ENCODE results near the gene FYB2. TPM values are rescaled to one million over a fixed set of nuclear protein-coding genes. Genes with fewer than 3 reads are reported as not detected.
"Not testable (repeated sequence)": the region's sequence is repeated elsewhere in the genome, so short reads cannot be mapped to it uniquely, and the experiment has no call there.

Gene FYB2
- total RNA-seq, 2 experiments from 2014 or later = not detected

DNA sequence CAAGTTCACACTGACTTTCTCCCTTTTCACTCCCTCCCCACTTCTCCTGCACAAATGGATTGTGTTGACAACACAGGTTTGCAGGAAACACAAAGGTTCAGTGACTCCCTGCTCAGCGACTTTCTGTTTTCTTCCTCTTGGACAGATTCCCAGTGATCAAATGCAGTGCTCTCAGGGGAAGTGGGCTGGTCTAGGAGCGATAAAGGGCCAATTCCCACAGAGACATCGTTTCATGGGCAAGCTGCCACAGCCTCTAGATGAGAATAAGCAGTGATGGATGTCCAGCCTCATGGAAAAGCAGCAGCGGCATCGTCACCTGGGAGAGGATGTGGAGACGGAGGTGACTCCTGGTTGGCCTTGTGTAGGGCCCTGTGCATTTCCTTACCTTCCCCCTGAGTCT lies 30.6 kb downstream of the FYB2 start:
- Mint-ChIP-seq H3K27ac (no peak overlapping the region), H3K9me3 (no peaks in the 10 kb centered on the region), H3K27me3 (peaks cover 11% of the 10 kb centered on the region), H3K4me3 (no peak overlapping the region), H3K4me1 (no peaks in the 10 kb centered on the region), H3K36me3 (no peaks in the 10 kb centered on the region)
- DNase-seq = no peak

DNA sequence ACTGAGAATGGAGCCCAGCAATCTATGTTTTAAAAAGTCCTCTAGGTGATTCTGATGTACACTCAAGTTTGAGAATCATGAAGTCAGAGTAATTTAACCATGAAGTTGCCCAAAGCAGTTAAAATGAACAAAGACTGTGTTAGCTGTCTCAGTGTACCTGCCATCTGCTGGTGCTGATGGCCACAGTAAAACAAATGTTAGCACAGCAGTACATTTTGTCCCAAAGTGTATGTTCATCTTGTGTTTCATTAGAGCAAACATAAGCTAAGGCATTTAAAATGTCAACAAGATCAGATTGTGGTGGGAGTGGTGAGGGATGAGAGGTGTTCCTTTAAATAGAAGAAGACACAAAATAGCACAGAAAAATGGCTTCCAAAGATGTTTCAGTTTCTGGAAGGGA lies 31.1 kb downstream of the FYB2 start:
- Mint-ChIP-seq H3K4me1 (no peaks in the 10 kb centered on the region), H3K36me3 (no peaks in the 10 kb centered on the region), H3K9me3 (no peaks in the 10 kb centered on the region), H3K27me3 (peaks cover 11% of the 10 kb centered on the region), H3K27ac (no peak overlapping the region), H3K4me3 (no peak overlapping the region)
- no peak for DNase-seq

DNA sequence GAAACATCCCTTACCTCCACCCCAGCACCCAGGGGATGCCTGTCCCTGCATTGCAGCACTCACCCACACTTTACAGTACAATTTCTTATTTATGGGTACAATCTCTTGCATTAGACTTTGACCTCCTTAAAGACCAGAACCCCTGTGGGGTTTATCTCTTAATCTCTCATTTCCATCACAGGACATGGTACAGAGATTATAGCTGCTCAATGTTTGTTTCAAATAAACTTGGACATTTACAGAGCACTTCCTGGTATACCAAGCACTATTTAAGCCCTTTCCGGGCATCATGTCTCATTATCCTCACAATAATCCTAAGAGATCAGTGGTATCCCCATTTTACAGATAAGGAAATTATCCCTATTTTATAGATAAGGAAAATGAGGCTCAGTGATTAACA lies 31.9 kb downstream of the FYB2 start:
- no peaks in the 10 kb centered on the region for H3K36me3 Mint-ChIP-seq
- no peak overlapping the region for H3K27ac Mint-ChIP-seq
- H3K9me3 Mint-ChIP-seq = no peaks in the 10 kb centered on the region
- no peaks in the 10 kb centered on the region for H3K4me1 Mint-ChIP-seq
- H3K4me3 Mint-ChIP-seq = no peak overlapping the region
- no peak for DNase-seq
- H3K27me3 Mint-ChIP-seq = peaks cover 11% of the 10 kb centered on the region

DNA sequence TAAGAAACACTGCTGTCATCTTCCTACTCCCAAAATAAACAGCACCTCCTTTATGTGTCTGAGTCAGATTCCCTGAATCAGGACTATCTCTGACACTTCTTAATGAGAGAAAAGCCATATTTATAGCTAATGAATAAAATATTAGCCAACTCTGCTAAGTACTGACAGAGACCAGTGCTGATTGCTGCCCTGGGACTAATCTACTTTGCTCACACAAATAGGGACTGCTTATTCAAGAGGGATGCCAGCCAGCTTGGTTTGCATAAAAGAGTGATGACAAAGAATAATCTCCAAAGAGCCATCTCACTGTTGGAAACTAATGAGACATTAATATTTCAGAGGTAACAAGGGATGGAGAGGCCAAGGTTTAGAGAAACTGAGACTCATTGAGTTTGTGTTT lies 36.4 kb downstream of the FYB2 start:
- Mint-ChIP-seq H3K27ac (no peak overlapping the region), H3K36me3 (no peaks in the 10 kb centered on the region), H3K4me3 (no peak overlapping the region), H3K9me3 (no peaks in the 10 kb centered on the region), H3K27me3 (peaks cover 3% of the 10 kb centered on the region), H3K4me1 (no peaks in the 10 kb centered on the region)
- DNase-seq = no peak

DNA sequence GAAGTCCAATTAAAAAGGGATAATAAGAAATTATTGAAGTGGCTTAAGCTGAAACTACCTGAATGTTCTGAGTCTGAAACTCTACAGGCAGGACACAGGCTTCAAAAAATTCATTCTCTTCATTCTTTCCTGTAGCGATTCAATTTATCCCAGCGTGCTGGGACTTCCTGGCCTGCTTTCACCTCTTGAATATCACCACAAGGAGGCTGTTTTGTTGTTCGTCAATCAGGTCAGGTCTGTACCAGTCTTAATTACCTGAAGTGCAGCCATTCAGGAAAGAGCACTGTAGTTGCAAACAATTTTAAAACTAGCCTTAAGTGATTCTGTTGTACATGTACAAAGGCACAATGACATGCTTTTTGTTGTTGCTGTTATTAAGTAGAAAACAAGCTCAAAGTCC lies 38.4 kb downstream of the FYB2 start:
- Mint-ChIP-seq H3K27ac (no peak overlapping the region), H3K4me3 (no peak overlapping the region), H3K9me3 (no peaks in the 10 kb centered on the region), H3K36me3 (no peaks in the 10 kb centered on the region), H3K27me3 (no peaks in the 10 kb centered on the region), H3K4me1 (no peaks in the 10 kb centered on the region)
- no peak for DNase-seq

DNA sequence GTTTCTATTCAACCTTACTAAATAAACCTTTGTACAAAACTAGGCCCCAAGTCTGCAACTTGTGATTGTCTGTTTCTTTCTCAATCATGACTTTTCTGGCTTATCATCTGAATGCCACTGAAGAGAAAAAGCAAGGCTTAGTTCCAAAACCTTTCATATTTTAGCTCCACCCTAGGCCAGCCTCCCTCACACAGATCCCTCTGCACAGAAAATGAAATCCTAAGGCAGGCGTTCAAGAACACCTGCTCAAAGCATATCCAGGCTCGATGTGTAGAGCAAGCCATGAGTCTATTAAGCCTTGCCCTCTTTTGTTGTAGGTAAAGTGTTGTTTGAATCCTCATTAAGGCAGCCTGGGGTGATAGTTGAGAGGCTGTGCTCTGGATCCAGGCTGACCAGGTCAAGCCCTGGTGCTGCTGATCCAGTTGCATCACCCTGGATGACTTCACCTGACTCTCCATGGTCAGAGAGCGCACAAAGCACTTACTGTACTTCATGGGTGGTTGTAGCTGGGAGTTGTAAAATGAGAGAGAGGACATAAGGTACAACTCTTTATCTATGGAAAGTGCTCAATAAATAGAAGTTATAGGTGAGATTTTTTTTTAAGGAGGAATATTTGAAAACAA lies 39.0 kb downstream of the FYB2 start:
- Mint-ChIP-seq H3K9me3 (no peaks in the 10 kb centered on the region), H3K27me3 (no peaks in the 10 kb centered on the region), H3K4me3 (no peak overlapping the region), H3K4me1 (no peaks in the 10 kb centered on the region), H3K36me3 (no peaks in the 10 kb centered on the region), H3K27ac (no peak overlapping the region)
- DNase-seq = no peak

DNA sequence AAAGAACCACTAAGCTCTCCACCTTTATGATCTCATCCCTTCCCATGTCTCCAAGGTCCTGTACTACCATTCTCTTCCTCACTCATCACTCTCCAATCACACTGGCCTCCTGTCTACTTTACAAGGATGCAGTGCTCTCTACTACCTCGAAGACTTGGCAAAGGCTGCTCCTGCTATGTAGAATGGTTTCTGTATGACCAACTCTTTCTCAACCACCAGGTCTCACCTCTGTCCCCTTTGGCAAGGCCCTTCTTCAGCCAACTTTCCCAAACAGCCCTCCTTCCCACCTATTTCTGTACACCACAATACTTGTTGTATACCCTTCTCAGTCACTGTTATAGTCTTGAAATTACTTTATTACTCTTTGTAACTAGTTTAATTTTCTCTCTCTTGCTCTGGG lies 41.2 kb downstream of the FYB2 start:
- H3K36me3 Mint-ChIP-seq = no peaks in the 10 kb centered on the region
- H3K27ac Mint-ChIP-seq = no peak overlapping the region
- H3K27me3 Mint-ChIP-seq = no peaks in the 10 kb centered on the region
- peaks cover 9% of the 10 kb centered on the region for H3K4me1 Mint-ChIP-seq
- peaks cover 4% of the 10 kb centered on the region for H3K9me3 Mint-ChIP-seq
- no peak overlapping the region for H3K4me3 Mint-ChIP-seq
- DNase-seq = no peak

DNA sequence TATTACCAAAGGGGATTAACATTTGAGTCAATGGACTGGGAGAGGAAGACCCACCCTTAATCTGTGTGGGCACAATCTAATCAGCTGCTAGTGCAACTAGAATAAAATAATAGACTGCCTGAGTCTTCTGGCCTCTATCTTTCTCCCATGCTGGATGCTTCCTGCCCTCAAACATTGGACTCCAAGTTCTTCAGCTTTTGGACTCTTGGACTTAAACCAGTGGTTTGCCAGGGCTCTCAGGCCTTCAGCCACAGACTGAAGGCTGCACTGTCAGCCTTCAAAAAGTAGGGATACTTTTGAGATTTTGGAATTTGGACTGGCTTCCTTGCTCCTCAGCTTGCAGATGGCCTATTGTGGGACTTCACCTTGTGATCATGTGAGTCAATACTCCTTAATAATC lies 44.5 kb downstream of the FYB2 start:
- not testable (repeated sequence) for H3K9me3 Mint-ChIP-seq, H3K27me3 Mint-ChIP-seq, H3K27ac Mint-ChIP-seq, DNase-seq, H3K4me3 Mint-ChIP-seq, H3K36me3 Mint-ChIP-seq, H3K4me1 Mint-ChIP-seq

DNA sequence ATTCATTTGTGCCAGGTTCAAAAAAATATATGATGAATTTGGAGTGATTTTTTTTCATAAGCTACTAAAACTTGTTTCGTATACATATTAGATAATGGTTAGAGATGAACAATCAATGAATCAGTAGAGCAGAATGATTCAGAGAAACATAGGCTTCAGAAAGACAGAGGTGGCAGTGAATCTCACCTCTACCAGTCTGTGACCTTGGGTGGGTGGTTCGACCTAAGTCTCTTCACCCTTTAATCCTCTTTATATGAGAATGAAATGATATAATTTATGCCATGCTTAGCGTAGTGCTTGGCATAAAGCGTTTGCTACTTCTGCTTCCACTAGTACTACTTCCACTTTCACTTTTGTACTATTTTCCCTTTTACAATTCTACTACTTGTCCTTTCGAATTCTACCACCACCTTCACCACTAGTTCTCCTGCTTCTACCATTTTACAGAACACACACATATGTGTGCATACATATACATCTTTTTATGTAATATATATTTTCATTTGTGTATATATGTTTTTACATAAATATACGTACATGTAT lies 45.1 kb downstream of the FYB2 start:
- peak overlapping the region; percentile 9 for H3K4me3 Mint-ChIP-seq
- no peak for DNase-seq
- H3K27ac Mint-ChIP-seq = no peak overlapping the region
- no peaks in the 10 kb centered on the region for H3K27me3 Mint-ChIP-seq
- H3K9me3 Mint-ChIP-seq = peaks cover 4% of the 10 kb centered on the region
- H3K36me3 Mint-ChIP-seq = no peaks in the 10 kb centered on the region
- peaks cover 9% of the 10 kb centered on the region for H3K4me1 Mint-ChIP-seq

DNA sequence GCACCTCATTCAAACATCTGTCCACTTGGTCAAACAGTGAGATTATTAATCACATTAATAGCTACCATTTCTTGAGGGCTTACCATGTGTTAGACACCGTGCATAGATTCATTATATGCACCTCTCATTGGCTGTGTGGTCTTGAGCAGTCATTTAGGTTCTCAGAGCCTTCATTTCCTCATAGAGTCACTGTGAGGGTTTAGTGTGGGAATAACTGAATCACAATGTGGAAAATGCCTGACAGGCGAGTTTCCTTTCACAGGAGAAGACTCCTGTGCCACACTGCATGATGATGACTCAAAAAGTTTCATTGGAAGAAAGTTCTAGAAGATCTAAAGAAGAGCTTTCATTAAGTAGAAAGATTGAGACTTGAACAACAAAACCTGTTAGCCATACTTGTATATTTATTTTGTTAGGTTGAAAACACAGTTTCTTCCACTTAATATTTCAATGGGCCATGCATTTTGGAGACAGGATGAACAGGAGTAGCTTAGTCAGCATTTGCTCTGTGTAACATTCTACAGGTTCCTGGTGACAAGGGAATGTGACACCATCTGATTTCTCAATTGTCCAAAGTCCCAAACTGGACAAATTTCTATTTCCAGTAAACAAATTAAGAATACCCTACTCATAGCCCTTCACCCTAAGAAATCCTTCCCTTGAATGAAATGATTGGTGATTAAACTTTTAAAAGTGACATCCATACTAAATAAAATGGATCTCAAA lies 45.7 kb downstream of the FYB2 start:
- peaks cover 2% of the 10 kb centered on the region for H3K27me3 Mint-ChIP-seq
- no peak overlapping the region for H3K27ac Mint-ChIP-seq
- H3K4me3 Mint-ChIP-seq = no peak overlapping the region

DNA sequence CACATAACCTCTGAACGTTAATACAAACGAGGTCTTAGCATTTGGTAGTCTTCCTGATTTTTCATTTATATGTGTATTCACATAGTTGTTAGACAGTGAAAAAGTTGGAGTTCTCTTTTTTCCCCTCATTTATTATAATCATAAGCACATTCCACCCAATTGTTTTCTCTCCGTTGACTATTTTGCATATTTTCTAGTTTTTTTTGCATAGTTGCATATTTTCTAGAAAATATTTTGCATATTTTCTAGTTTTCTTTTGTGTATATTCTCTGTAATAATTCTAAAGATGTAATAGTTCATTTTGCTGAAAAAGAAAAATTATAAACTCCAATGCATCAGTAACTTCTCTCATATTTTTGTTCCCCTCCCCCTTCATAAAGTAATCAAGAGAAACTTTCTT lies 47.5 kb downstream of the FYB2 start:
- Mint-ChIP-seq H3K9me3 (peaks cover 4% of the 10 kb centered on the region), H3K36me3 (no peaks in the 10 kb centered on the region), H3K4me3 (no peak overlapping the region), H3K27me3 (peaks cover 5% of the 10 kb centered on the region), H3K27ac (no peak overlapping the region), H3K4me1 (peaks cover 9% of the 10 kb centered on the region)
- no peak for DNase-seq

More for the DNA sequence above, 45.7 kb downstream of the FYB2 start:
- DNase-seq = no peak
- H3K36me3 Mint-ChIP-seq = no peaks in the 10 kb centered on the region
- H3K9me3 Mint-ChIP-seq = peaks cover 4% of the 10 kb centered on the region
- peaks cover 9% of the 10 kb centered on the region for H3K4me1 Mint-ChIP-seq

DNA sequence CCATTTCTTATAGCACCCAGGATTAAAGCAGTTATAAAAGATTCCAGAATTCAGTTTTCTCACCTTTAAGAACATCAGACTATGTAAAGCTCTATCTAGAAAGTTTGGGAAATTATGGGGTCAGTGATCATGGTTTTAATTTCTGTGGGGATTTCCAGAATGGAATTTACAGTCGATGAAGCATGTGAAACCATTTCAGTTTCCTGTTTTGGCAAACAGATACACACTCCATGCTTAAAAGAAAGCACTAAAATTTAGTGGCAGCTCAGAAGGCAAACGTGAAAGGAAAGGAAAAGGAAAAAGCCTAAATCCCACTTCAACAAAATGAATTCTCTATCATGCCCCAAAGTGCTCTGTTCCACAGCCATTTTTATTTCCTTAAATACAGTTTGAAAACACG lies 60.4 kb downstream of the FYB2 start:
- Mint-ChIP-seq H3K27ac (no peak overlapping the region), H3K9me3 (no peaks in the 10 kb centered on the region), H3K36me3 (no peaks in the 10 kb centered on the region), H3K4me3 (no peak overlapping the region), H3K27me3 (peaks cover 12% of the 10 kb centered on the region), H3K4me1 (peaks cover 6% of the 10 kb centered on the region)
- no peak for DNase-seq

DNA sequence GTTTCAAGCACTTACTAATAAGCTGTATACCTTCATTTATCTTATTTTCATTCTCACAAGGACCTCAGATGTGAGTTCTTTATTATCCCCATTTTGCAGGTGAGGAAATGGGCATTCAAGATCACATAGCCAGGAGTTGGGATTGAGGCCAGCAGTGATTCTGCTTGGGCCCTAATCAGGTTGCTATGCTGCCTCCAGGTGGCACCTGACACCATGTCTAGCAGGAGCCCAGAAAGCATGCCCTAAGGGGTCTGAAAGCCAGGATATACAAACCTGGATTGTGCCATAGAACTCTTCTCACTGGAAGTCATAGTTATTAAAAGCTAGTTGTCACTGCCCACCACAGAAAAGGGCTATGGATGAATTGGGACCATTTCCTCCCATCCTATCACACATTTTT lies 61.1 kb downstream of the FYB2 start:
- H3K4me1 Mint-ChIP-seq = peaks cover 6% of the 10 kb centered on the region
- H3K27ac Mint-ChIP-seq = no peak overlapping the region
- no peaks in the 10 kb centered on the region for H3K36me3 Mint-ChIP-seq
- H3K9me3 Mint-ChIP-seq = no peaks in the 10 kb centered on the region
- H3K4me3 Mint-ChIP-seq = no peak overlapping the region
- DNase-seq = no peak
- H3K27me3 Mint-ChIP-seq = peaks cover 10% of the 10 kb centered on the region

DNA sequence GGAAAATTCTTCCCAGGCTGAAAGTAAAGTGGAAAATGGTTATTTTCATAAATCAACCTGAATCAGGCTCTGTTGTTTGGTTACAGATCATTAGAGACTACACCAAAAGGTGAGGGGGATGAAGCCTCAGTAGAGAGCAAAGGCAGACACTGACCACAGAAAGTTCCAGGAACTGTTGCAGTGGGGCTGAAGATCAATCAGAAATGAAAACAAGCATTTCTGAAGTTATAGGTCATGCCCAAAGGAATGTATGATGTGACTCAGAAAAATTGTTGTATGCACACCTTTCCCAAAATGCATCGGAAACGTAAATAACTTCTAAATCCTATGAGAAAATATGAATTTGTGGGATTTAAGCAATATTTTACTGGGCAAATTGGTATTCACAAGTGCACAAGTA lies 63.3 kb downstream of the FYB2 start:
- H3K4me1 Mint-ChIP-seq = peaks cover 6% of the 10 kb centered on the region
- no peaks in the 10 kb centered on the region for H3K9me3 Mint-ChIP-seq

DNA sequence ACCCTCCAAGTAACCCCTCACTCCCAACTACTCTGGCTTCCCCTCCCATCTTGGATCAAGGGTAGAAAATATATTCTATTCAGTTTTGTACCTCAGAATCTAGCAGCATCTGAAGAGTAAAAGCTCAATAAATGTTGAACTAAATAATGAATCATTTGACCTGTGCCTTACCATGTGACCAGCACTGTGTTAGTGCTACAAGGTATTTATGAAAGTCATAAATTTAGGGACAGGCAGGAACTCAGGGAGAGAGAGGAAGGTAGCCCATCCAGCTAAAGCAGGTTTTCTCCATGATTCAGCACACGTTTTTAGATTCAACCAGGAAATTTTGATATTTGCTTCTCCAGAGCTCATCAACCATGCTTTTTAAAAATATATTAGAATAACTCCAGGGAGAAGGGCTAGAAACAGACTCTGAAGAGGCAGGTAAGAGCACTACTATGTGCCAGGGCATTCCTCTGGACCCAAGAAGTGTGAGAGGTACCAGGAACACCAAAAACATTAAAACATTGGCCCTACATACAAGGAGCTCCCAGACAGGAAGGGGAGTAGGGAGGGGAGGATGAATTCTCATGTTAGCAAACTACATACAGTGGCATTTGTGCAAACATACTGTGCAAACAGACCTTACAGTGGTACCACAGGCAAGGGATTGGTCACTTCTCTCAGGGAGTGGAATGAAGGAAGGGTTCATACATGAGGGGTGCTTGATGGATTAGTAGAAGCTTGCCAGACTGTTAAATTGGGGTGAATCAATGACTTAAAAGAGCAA lies 64.3 kb downstream of the FYB2 start:
- no peak overlapping the region for H3K27ac Mint-ChIP-seq
- no peak overlapping the region for H3K4me3 Mint-ChIP-seq
- peaks cover 24% of the 10 kb centered on the region for H3K27me3 Mint-ChIP-seq
- H3K9me3 Mint-ChIP-seq = no peaks in the 10 kb centered on the region
- DNase-seq = no peak
- no peaks in the 10 kb centered on the region for H3K36me3 Mint-ChIP-seq
- peaks cover 6% of the 10 kb centered on the region for H3K4me1 Mint-ChIP-seq

More for the DNA sequence above, 63.3 kb downstream of the FYB2 start:
- no peaks in the 10 kb centered on the region for H3K36me3 Mint-ChIP-seq
- peaks cover 21% of the 10 kb centered on the region for H3K27me3 Mint-ChIP-seq
- no peak for DNase-seq
- no peak overlapping the region for H3K4me3 Mint-ChIP-seq
- no peak overlapping the region for H3K27ac Mint-ChIP-seq
